Astrocyte of the spinal cord (primary cell): ENCODE measurements around the gene SMR3A.

Experiments used
- DNase-seq: peaks from one replicate; pipeline ENCODE4 v3.0.0; 2011; ENCODE audit warnings: low read depth, low spot score
- H3K4me3 ChIP-seq: 2 replicates; pipeline ENCODE4 v1.5.1; 2011; ENCODE audit warnings: low read depth, mild to moderate bottlenecking, low read length, moderate library complexity
- in situ Hi-C: cut with HindIII; loops from 2 replicates; pipeline ENCODE4 v1.10.0; 2017; ENCODE audit warnings: low sequenced_read_pairs
- TF ChIP-seq, protein P1 (sequence below): IDR thresholded peaks from 2 replicates; pipeline ENCODE4 v1.5.1; 2012; ENCODE audit warnings: low read depth, mild to moderate bottlenecking, low read length, inconsistent platforms

Gene SMR3A

DNA sequence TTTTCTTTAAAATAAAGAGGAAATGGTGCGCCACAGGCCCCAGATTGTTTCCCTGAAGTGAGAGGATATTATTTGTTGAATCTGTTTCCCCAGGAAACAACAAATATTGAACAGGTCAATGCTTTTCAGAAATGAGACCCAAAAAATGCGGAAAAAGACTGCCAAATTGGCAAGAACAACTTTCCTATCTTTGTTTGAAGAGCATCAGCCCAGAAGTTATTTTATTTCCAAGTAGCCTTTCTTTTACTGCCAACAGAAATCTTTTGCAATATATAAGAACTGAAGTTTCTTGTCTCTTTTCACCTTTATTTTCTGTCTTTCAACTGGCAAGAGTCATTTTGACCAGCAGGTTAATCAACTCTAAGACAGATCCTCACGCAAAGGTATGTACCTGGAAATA is at the start of gene SMR3A:
TSS of gene SMR3A (plus strand) at position 301 of the 400 bp plus-strand sequence. CDS start 1,356 bp downstream, outside the sequence.
- no peak within 1 kb of the TSS for H3K4me3 ChIP-seq
- in situ Hi-C loops: no loop called here
- DNase-seq: no peak
- TF ChIP-seq, protein P1, sequence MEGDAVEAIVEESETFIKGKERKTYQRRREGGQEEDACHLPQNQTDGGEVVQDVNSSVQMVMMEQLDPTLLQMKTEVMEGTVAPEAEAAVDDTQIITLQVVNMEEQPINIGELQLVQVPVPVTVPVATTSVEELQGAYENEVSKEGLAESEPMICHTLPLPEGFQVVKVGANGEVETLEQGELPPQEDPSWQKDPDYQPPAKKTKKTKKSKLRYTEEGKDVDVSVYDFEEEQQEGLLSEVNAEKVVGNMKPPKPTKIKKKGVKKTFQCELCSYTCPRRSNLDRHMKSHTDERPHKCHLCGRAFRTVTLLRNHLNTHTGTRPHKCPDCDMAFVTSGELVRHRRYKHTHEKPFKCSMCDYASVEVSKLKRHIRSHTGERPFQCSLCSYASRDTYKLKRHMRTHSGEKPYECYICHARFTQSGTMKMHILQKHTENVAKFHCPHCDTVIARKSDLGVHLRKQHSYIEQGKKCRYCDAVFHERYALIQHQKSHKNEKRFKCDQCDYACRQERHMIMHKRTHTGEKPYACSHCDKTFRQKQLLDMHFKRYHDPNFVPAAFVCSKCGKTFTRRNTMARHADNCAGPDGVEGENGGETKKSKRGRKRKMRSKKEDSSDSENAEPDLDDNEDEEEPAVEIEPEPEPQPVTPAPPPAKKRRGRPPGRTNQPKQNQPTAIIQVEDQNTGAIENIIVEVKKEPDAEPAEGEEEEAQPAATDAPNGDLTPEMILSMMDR: no peak

DNA sequence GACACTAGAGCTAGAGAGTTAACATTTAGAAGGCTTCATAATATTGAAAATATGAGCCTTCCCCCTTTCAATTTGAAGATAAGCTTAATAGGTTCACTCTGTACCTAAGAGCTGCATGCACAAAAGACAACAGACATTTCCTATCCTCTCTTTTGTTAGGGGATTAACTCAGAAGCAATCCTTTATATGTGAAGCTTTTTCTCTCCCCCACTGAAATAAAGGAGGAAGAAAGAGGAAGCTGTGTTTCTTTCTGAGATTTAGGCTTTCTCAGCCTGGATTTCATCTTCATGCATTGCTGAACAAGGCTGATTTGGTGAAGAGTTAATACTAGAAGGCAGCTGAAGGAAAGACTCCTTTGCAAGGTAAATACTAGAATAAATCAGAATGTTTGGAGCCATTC is 46.8 kb upstream of the SMR3A start:
- TF ChIP-seq, protein P1: no peak
- DNase-seq: no peak
- in situ Hi-C loops: no loop called here
- no peak overlapping the region for H3K4me3 ChIP-seq

DNA sequence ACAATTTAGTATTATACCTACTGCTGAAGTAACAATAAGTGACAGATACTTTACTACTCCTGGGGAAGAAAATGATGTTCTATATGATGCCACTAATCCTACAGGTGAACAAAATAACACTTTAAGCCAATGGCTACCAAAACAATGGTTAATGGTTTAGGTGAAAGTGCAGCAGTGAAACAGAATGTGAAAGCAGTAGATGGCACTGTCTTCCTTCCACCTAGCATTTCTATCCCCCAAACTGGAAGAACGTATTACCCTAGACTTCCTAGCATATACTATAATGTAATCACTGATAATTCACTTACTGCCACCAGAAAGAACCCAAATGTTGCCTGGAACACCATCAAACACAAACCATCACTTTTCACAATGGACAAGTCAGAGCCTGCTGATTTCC is 44.6 kb upstream of the SMR3A start:
- in situ Hi-C loops: no loop called here
- no peak overlapping the region for H3K4me3 ChIP-seq
- no peak for DNase-seq
- TF ChIP-seq, protein P1: no peak

DNA sequence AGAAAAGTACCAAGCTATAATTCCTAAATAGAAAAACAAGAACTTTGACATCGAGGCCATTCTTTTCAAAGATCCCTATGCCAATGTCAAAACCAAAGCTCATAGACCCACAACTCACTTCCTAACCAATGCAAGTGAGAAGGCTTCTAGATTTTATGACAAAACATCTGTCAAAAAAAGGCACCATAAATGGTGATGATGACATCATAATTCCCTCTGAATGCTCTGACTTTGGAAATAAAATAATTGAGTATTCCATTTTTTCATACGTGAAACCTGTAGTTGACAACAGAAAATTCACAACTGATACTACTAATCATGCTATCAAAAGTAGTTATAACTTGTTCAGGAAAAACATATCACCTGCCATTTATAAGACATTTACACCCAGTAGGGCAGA is 34.5 kb upstream of the SMR3A start:
- DNase-seq: no peak
- TF ChIP-seq, protein P1: no peak
- in situ Hi-C loops: no loop called here
- no peak overlapping the region for H3K4me3 ChIP-seq

DNA sequence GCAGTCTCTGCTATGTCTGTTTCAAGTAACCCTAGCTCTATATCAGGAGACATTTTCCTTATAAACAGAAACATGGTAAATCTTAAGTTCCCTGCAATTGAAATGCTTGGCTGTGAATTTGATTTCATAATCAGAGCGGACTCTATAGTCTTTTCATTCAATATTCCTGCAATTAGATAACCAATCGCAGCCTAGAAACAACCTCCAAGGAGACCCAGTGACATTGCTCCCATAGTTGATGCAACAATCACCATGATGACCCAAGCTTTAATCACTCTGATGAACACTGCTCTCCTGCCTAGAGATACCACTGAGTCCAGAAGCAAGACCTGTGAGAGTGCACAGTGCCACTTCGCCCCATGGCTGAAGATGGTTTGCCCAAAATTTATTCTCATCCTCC is 25.9 kb upstream of the SMR3A start, which contains the start of gene CABS1:
TSS of gene CABS1 (plus strand) at position 301 of the 400 bp plus-strand sequence. CDS start at position 360, 59 bp downstream.
- in situ Hi-C loops: no loop called here
- TF ChIP-seq, protein P1: no peak
- no peak within 1 kb of the TSS for H3K4me3 ChIP-seq
- DNase-seq: no peak

DNA sequence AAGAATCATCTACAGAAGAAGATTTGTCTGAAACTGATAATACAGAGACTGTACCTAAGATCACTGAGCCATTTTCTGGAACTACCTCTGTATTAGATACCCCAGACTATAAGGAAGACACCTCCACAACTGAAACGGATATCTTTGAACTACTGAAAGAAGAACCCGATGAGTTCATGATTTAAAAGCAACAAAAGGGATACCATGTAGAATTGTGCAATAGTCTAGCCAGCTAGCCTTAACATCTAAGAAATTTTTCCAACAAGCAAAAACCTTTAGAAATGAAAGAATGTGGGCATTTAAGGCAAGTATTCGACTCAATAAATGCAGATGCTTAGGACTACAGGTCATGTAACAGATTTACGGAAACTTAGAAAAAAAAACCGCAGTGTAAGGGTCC is 24.5 kb upstream of the SMR3A start:
- H3K4me3 ChIP-seq: no peak overlapping the region
- in situ Hi-C loops: no loop called here
- DNase-seq: no peak
- TF ChIP-seq, protein P1: no peak
